Activated CD8-positive, alpha-beta memory T cell treated with anti-CD3 and anti-CD28 coated beads, Interleukin-2, amount 50 U/mL, for 24 hours (primary cell): Measurements from ENCODE around the gene MMP11.

Source experiments
- DNase-seq: peaks from one replicate; pipeline ENCODE4 v3.0.0-alpha.2; 2020; ENCODE audit errors: extremely low read depth

MMP11 gene

DNA sequence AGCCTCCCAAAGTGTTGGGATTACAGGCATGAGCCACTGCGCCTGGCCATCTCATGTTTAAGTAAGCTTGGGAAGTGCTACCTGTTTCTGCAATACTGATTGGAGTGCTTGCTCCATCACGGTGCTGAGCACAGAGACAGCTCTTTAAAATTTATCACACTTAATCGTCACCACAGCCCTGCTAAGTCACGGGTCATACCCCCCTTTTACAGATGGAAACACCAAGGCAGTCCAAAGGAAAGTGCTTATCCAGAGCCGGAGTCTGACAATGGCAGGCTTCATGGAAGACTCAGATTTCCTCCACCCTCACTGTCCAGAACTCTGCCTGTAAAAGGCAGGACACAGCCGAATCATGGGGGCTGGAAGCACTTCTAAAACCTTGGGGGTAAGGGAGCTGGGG lies 12.6 kb upstream of the MMP11 start:
- DNase-seq, result no peak

GRCh38 chr22:23762842-23763578 lies 9.6 kb upstream of the MMP11 start, which contains the start of gene C22orf15:
TSS of gene C22orf15 (plus strand) at chr22:23762990. CDS start at chr22:23763307, 317 bp downstream.
- no peak for DNase-seq

- DNase-seq, result peak; percentile 30
Observed at GRCh38 chr22:23763579-23763945, 9.1 kb upstream of the MMP11 start.

DNA sequence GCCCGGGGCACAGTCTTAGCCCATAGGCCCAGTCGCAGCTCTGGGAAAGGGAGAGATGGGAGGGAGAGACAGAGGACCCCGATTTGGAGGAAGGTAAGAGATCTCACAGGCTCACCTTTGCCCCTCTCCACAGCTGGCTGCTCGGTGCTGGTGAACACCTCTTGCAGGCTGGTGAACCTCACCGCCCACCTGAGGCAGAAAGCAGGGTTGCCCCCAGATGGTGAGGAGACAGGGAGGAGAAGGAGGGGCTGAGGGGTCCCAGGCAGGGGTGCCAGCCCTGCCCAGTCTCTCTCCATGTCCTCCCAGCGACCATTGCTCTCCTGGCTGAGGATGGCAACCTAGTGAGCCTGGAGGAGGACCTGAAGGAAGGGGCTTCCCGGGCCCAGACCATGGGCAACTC lies 8.7 kb upstream of the MMP11 start:
- DNase-seq, result no peak

GRCh38 chr22:23764899-23765881 lies 7.5 kb upstream of the MMP11 start:
- DNase-seq, result no peak

- no peak for DNase-seq
Observed at GRCh38 chr22:23767303-23767672, 5.4 kb upstream of the MMP11 start.

DNA sequence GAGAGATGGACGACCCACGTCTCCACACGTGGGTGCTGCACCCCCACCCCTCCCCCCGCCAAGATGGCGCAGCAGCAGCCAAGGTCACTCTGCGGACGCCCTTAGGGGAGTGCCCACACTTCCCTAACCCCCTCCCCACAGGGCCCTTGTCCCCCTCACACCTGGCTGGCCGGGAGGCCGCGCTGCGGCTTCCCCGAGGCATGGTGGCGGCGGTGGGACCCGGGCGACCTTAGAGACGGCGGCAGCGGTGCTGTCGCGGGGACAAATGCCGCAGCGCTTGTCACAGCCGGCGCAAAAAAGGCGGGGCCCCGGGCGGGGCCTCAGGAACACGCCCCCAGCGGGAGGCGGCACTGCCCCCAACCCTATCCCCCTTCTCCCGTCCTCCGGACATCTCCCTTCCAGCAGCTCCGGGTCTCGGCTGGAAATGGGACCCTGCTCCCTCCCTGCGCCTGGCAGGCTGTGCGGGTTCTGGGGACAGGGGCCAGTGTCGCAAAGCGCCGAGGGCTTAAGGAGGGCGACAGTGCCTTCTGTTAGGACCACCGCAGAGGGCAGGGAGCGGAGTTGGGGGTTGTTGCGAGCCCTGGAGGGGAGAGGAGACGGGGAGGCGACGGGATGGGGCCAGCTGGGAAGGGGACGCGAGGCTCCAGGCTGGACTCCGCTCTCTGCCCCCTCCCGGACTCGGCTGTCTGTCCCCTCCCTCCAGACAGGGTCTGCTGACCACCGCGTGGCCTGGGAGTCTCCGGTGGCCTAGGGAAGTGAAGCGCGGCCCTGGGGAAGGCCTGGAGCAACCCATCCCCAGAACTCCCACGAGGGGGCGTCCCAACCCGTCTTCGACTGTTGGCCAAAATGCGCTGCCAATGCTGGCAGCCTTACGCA lies 4.7 kb upstream of the MMP11 start, which contains the start of gene CHCHD10:
TSS of gene CHCHD10 (minus strand) at position 300 of the 876 bp plus-strand sequence. CDS start at position 202, 98 bp downstream.
- no peak for DNase-seq

GRCh38 chr22:23769321-23769965 lies 3.2 kb upstream of the MMP11 start:
- no peak for DNase-seq

- DNase-seq, result no peak
Observed at GRCh38 chr22:23772315-23772648, 367 bp upstream of the MMP11 start.

DNA sequence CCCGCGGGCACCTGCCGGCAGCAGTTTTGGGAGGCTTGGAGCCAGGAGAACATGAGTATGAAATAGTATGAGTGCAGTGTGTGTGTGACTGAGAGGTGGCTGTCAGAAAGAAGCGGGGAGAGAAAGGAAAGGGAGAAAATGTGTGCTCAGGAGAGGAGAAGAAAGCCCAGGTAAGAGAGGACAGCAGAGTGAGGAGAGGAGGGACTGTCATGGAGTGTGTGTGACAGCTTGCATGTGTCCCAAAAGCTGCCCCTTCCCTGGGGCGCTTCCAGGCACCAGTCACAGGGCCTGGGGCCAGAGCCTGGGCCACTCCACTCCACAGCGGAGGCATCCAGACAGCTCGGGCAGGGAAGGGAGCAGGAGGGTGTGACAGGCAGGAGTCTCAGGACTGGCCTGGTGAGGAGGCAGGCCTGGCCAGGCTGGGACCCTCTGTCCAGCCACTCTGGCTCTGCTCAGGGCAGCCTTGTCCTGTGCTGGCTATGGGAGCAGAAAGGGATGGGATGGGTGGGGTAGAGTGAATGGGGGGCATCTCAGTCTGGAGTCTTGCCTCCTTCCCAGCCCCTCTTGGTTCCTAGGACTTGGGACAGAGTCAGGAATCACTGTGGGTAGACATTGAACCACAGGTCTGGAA lies 949 bp downstream of the MMP11 start:
- no peak for DNase-seq

- DNase-seq, result no peak
Observed at GRCh38 chr22:23774114-23774921, 1.7 kb downstream of the MMP11 start.

DNA sequence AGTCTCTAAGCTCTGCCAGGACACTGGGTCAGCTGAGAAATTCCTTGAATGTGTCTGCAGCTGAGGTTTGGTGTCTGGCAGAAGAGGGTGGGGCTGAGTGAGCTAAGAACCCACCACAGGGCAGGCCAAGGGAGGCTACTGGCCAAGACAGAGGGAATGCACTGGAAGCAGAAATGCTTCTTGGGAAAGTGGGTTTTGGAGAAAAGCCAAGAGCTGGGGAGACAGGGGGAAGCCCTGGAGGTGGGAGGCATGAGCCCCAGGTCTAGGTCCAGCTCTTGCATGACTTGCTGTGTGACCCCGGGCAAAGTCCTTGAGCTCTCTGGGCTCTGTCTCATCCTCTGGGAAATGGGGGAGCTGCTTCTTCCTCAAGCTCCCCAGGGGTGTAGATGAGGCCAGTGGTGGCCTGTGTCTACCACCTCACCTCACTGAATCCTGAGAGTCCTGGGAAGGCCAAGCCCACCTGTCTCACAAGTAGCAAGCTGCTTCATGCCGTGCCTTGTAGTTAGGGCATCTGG lies 2.3 kb downstream of the MMP11 start:
- no peak for DNase-seq

DNA sequence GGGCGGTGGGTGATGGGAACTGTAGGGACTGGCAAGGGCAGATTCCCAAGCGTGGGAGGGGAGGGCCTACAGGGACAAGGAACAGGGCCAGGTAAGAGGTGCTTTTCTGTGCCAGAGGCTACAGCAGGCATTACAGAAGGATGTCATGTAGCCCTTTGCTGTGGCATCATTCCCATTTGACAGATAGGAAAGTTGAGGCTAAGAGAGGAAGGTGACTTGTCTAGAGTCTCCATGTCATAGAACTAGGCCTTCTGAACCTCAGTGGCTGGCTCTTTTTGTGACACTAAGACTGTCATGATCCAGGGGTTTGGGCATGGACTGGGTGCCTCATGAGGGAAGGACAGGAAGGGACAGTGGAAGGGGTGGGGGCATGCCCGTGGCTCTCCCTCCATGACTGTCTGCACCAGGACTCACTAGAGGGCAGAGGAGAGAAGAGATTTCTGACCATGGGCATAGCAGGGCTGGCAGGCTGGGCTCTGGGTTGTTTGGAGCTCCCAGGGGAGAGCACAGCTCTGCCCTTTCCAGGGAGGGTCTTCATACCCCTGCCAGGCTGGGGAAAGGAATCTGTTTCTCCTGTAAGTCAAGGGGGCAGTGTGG lies 3.2 kb downstream of the MMP11 start:
- no peak for DNase-seq

- no peak for DNase-seq
Observed at GRCh38 chr22:23777776-23778576, 5.3 kb downstream of the MMP11 start.

- no peak for DNase-seq
Observed at GRCh38 chr22:23778577-23778900, 5.9 kb downstream of the MMP11 start.

DNA sequence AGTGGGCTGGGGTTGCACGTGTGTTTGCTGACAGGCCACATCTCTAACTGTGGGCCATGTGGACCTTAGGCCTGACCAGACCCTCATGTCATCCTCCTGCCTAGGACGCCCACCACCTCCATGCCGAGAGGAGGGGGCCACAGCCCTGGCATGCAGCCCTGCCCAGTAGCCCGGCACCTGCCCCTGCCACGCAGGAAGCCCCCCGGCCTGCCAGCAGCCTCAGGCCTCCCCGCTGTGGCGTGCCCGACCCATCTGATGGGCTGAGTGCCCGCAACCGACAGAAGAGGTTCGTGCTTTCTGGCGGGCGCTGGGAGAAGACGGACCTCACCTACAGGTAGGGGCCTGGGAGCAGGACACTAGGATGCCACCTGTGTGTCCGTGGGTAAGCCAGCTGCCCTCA lies 6.4 kb downstream of the MMP11 start:
- DNase-seq, result no peak

DNA sequence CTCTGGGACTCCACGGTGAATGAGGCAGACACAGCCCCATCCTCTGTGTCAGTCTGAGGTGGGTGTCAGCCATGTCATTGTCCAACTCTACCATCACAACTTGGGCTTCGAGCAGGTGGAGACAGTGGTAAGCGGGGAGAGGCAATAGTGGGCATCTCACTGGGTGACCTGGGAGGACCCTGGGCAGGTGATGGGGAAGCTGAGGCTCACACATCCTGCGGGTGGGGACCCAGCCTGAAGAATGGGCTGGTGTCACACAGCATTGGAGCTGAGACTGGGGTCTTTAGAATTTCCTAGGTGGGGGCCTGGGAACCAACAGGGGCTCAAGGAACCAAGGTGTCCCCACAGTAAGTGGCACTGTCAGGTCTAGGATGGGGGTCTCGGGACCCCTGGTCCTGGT lies 7.1 kb downstream of the MMP11 start:
- DNase-seq, result no peak

- no peak for DNase-seq
Observed at GRCh38 chr22:23780146-23780748, 7.6 kb downstream of the MMP11 start.
